HEK293 (cell line): Measurements from ENCODE around the gene DNMBP.
"Not testable (repeated sequence)": the region's sequence is repeated elsewhere in the genome, so short reads cannot be mapped to it uniquely, and the experiment has no call there.

Experiments
- ATF2 ChIP-seq: fragments of 450-650 bp; formaldehyde crosslinking; IDR thresholded peaks from 2 replicates; pipeline ENCODE4 v1.5.1; 2016; ENCODE audit warnings: missing biosample characterization, missing genetic modification characterization, low read depth
- CTCF ChIP-seq: fragments of 450-650 bp; formaldehyde crosslinking; IDR thresholded peaks from 2 replicates; pipeline ENCODE4 v1.5.1; 2016; ENCODE audit warnings: missing biosample characterization, missing genetic modification characterization
- PRDM4 ChIP-seq: fragments of 450-650 bp; formaldehyde crosslinking; IDR thresholded peaks from 2 replicates; pipeline ENCODE4 v1.5.1; 2017; ENCODE audit warnings: missing biosample characterization, missing genetic modification characterization
- RBAK ChIP-seq: fragments of 450-650 bp; formaldehyde crosslinking; IDR thresholded peaks from 2 replicates; pipeline ENCODE4 v1.5.1; 2016; ENCODE audit warnings: missing biosample characterization, missing genetic modification characterization
- REST ChIP-seq: fragments of 450-650 bp; formaldehyde crosslinking; IDR thresholded peaks from 2 replicates; pipeline ENCODE4 v1.5.1; 2016; ENCODE audit warnings: missing biosample characterization, missing genetic modification characterization
- ZNF133 ChIP-seq: fragments of 450-650 bp; formaldehyde crosslinking; IDR thresholded peaks from 2 replicates; pipeline ENCODE4 v1.5.1; 2016; ENCODE audit warnings: missing biosample characterization, missing genetic modification characterization
- ZNF274 ChIP-seq, 2 experiments: fragments of 200-500 bp in 1 of 2; fragments of 450-650 bp in 1 of 2; sonication (Bioruptor generic) in 1 of 2; formaldehyde crosslinking in 1 of 2; IDR thresholded peaks; 2 replicates each; pipeline versions ENCODE4 v1.5.1 to v1.6.1; 2014 to 2016; ENCODE audit warnings: borderline replicate concordance in 1 of 2, inconsistent platforms in 1 of 2, low read length in 1 of 2, missing biosample characterization in 1 of 2, missing genetic modification characterization in 1 of 2
- ZNF624 ChIP-seq: fragments of 450-650 bp; formaldehyde crosslinking; IDR thresholded peaks from 2 replicates; pipeline ENCODE4 v1.5.1; 2017; ENCODE audit warnings: missing biosample characterization, missing genetic modification characterization
- ZNF626 ChIP-seq: fragments of 450-650 bp; sonication (Bioruptor Pico); formaldehyde crosslinking; IDR thresholded peaks from 2 replicates; pipeline ENCODE4 v1.5.1; 2018; ENCODE audit warnings: missing biosample characterization, missing genetic modification characterization, inconsistent platforms
- ZSCAN23 ChIP-seq: fragments of 450-650 bp; formaldehyde crosslinking; IDR thresholded peaks from 2 replicates; pipeline ENCODE4 v1.5.1; 2016; ENCODE audit warnings: missing biosample characterization, missing genetic modification characterization
- ZSCAN5A ChIP-seq: fragments of 450-650 bp; formaldehyde crosslinking; IDR thresholded peaks from 2 replicates; pipeline ENCODE4 v1.5.1; 2016; ENCODE audit warnings: missing biosample characterization, missing genetic modification characterization

- TF ChIP-seq PRDM4 (tag by site-specific recombination); ZNF624 (tag by site-specific recombination); ATF2 (tag by site-specific recombination); ZNF626 (tag by site-specific recombination); CTCF (tag by site-specific recombination); RBAK (tag by site-specific recombination); ZNF274 (IDR thresholded peaks at IDR 0.05; ENCODE audit: low read length); ZNF274 (tag by site-specific recombination; IDR thresholded peaks at IDR 0.05; ENCODE audit: borderline replicate concordance); ZNF133 (tag by site-specific recombination); REST (tag by site-specific recombination); ZSCAN5A (tag by site-specific recombination); ZSCAN23 (tag by site-specific recombination): not testable (repeated sequence)
These were observed 142.5 kb downstream of the DNMBP start for GRCh38 chr10:99867250-99867649.
